Cerebellar nuclear complex (tissue), 1 donor: Measurements from ENCODE around the gene TIGD4.

Experiments used
- DNase-seq, 2 experiments: peaks; one replicate each; lab custom pipeline; 2025; lab: John Stamatoyannopoulos, UW

The TIGD4 gene

DNA sequence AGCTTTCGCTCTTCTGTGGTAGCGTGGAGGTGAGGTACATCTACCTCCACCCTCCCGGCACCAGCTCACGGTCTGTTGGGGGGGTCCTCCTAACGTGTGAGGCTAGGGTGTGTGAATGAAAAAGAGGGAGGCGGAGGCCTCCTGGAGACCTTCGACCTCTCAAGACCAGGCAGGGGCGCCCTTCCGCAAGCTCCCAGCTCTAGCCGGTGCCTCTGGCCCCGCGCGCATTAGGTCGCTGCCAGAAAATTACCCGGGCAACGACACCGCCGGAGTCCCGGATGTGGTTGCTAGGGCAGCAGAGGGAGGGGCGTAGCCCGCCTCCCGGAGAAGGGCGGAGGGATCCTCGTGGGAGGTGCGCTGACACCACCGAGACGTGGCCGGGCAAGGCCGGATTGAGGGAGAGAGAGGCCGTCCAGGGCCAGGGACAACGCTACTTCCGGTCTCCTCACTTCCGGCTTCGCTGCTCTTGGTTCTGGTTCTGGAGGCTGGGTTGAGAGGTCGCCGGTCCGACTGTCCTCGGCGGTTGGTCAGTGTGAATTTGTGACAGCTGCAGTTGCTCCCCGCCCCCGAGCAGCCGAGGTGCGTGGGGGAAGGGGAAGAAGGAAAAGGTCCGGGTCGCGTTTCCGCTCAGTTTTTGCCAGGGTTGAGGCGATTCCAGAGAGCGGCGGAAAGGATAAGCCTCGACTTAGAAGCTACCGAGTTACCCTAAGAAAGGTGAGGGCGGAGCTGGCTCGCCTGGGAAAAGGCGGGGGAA is at the start of gene TIGD4, which contains the start of gene ARFIP1:
Gene TIGD4 (minus strand): TSS at position 218 of the 754 bp plus-strand sequence. CDS start 8,726 bp downstream, outside the sequence.
Gene ARFIP1 (plus strand): TSS at position 442 of the 754 bp plus-strand sequence. CDS start 49,680 bp downstream, outside the sequence.
- DNase-seq, result peak; percentile 96 to 97

DNA sequence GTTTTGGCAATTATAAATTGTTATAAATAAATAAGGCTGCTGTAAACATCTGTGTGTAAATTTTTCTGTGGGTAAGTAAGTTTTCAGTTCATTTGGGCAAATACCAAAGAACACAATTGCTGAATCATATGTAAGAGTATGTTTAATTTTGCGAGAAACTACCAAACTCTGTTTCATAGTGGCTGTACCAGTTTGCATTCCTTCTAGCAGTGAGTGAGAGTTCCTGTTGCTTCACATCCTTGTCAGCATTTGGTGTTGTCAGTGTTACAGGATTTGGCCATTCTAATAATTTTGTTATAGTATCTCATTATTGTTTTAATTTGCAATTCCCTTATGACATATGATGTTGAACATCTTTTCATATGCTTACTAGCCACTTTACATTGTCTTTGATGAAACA is 48.6 kb upstream of the TIGD4 start:
- no peak for DNase-seq

DNA sequence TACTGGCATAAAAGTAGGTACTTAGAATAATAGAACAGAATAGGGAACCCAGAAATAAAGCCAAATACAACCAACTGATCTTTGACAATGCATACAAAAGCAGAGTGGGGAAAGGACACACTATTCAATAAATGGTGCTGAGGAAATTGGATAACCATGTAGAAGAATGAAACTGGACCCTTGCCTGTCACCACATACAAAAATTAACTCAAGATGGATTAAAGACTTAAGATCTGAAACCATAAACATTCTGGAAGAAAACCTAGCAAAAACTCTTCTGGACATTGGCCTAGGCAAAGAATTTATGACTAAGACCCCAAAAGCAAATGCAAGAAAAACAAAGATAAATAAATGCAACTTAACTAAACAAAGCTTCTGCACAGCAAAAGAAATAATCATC is 45.8 kb upstream of the TIGD4 start:
- DNase-seq, result no peak

DNA sequence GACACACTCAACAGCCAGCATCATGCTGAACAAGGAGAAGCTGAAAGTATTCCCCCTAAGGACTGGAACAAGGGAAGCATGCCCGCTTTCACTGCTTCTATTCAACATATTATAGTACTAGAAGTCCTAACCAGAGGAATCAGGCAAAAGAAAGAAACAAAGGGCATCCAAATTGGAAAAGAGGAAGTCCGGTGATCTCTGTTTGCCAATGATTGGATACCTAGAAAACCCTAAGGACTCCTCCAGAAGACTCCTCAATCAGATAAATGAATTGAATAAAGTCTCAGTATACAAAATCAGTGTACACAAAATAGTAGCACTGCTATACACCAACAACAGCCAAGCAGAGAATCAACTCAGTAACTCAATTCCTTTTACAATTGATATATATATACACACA is 45.0 kb upstream of the TIGD4 start:
- no peak for DNase-seq

DNA sequence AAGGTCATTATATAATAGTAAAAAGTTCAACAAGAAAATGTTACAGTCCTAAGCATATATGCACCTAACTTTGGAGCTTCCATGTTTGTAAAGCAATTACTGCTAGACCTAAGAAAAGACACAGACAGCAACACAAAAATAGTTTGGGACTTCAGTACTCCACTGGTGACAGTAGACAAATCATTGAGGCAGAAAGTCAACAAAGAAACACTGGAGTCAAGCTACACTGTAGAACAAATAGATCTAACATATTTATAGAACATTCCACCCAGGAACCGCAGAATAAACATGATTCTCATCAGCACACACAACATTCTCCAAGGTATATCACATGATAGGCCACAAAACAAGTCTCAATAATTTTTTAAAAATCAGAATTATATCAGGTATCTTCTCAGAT is 42.8 kb upstream of the TIGD4 start:
- no peak for DNase-seq

DNA sequence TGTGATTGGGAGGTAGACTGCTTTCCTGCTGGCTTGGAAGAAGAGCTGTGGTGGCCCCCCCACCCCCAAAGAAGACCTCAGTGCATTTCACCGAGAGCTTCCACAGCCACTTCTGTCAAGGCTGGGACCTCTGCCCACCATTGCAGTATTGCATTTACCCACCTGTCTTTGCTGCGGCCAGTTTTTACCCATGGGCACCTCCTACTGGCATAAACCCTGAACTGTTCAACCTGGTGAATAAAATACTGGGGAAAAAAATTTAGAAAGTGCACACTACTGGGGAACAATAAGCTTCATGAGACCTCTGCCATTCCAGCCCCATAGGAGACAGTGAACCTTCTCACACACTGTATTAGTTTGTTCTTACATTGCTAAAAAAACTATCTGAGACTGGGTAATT is 40.5 kb upstream of the TIGD4 start:
- no peak for DNase-seq

DNA sequence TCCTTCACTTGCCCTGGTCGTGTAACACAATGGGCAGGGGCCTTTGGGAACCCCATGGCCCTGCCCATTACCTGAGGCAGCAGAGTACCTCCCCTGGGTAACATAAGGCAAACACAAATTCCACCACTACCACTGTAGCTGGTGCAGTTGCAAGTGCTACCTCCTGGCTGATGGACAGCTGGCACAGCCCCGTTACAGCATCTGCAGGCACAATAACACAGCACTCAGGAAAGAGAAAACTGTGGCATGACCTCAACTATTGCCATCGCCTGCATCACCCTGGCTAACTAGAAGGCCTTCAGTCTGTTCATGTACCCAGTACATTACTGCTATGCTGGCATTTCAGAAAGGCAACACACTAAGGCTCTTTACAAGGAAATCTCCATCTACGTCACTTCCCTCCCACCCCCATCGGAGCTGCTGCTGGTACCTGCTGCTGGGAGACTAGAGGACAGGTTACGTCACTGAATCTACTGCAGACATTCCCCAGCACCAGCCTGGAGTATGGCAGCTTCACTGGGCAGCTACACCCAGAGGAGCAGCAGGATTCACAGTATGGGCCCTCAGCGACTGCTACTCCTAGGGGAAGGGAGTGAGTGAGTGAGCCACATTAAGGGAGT is 39.6 kb upstream of the TIGD4 start:
- DNase-seq, result no peak

DNA sequence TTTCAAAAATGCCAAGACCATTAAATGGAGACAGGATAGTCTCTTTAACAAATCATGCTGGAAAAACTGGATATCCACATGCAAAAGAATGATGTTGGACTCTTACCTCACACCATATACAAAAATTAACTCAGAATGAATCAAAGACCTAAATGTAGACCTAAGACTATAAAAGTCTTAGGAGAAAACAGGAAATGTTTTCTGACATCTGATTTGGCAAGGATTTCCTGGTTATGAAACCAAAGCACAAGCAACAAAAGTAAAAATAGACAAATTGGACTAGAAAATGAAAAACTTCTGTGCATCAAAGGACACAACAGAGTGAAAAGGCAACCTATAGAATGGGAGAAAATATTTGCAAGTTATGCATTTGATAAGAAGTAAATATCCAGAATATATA is 37.8 kb upstream of the TIGD4 start:
- DNase-seq, result no peak

DNA sequence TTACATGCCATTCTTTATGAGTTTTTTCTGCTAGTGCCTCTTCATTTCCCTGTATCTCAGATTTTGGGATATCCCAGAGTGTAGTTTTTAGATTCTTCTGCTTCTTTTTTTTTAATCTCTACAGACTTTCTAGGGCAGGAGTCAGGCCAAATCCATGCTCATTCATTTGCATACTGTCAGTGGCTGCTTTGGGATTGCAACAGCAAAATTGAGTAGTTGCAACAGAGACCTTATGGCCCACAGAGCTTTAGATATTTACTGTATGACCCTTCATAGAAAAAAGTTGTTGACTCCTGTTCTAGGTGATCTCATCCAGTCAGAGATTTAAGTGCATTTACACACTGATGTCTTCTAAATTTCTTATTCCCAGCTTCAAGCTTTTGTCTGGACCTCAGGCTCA is 35.5 kb upstream of the TIGD4 start:
- DNase-seq, result no peak

DNA sequence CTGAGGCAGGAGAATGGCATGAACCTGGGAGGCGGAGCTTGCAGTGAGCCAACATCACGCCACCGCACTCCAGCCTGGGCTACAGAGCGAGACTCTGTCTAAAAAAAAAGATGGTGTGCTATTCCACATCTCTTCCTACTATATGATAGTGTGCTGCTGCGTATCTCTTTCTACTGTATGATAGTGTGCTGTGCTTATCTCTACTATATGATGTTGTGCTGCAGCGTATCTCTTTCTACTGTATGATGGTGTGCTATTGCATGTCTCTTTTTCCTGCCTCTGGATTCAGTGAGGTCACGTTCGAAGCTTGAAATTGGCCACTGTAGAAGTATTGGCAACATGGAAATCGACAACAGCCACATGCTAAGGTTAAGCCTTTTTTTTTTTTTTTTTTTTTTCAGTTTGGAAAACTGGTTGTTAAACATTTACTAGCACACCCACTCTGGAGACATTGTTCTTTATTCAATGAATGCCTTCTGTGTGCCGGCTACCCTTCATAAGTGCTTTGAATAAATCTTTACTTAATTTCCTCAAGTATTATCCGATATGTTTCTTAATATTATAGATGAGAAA is 31.3 kb upstream of the TIGD4 start:
- DNase-seq, result no peak

DNA sequence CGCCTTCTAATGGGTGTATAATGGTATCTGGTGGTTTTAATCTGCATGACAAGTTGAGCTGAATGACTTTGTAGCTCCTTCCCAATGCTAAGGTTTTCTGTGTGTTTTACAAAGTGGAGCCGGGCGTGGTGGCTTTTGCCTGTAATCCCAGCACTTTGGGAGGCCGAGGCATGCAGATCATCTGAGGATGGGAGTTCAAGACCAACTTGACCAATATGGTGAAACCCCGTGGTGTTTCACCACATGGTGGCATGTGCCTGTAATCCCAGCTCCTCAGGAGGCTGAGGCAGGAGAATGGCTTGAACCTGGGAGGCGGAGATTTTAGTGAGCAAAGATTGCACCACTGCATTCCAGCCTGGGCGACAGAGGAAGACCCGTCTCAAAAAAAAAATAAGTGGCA is 29.1 kb upstream of the TIGD4 start:
- no peak for DNase-seq

DNA sequence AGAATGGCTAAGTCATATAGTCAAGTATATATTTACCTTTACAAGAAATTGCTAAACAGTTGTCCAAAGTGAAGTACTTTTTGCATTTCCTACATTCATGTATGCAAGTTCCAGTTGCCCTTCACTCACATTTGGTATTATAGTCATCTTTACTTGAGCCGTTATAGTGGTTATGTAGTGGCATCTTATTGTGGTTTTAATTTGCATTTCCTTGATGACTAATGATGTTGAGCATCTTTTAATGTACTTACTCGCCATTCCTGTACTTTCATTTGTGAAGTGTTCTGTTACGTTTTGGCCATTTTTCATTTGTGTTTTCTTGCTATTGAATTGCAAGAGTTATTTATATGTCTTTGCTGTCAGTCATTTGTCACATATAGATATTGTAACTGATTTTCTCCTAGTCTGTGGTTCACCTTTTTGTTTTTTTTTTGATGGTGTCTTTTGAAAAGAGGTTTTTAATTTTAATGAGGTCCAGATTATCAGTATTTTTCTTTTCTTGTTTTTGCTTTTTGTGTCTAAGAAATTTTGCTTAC is 27.8 kb upstream of the TIGD4 start:
- DNase-seq, result no peak

DNA sequence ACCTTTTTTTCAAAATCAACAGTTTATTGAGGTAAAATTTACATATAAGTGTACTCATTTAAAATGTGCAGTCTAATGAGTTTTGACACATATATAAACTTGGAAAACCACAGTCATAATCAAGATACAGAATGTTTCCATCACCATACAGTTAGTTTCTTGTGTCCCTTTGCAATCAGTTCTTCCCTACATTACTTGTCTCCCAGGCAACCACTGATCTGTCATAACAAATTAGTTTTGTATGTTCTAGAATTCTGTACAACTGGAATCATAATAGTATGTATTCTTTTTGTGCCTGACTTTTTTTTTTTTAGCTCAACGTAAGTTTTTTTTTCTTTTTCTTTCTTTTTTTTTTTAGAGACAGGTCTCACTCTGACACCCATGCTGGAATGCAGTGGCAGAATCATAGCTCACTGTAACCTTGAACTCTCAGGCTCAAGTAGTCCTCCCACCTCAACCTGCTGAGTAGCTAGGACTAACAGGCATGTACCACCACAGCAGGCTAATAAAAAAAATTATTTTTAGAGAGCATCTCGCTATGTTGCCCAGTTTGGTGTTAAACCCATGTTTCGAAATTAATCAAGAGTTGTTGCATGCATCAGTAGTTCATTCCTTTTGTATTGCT is 27.1 kb upstream of the TIGD4 start:
- no peak for DNase-seq

DNA sequence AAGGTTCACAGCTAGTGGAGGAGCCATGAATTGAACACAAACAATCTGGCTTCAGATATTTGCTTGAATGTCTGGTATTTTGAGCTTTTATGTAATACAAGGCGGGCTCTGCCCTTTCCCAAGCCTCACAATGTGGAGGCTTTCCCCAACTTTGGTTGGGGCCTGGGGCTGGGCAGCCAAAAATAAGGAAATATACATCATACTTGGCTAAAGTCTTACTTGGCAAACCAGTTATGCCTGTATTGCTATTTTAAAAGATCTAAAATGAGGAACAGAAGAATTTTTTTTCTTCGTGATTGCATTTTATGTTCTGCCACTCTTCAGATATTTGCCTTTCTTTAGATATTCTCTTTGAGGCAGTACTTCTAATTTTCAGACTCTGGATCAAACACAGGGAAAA is 26.3 kb upstream of the TIGD4 start:
- DNase-seq, result no peak

DNA sequence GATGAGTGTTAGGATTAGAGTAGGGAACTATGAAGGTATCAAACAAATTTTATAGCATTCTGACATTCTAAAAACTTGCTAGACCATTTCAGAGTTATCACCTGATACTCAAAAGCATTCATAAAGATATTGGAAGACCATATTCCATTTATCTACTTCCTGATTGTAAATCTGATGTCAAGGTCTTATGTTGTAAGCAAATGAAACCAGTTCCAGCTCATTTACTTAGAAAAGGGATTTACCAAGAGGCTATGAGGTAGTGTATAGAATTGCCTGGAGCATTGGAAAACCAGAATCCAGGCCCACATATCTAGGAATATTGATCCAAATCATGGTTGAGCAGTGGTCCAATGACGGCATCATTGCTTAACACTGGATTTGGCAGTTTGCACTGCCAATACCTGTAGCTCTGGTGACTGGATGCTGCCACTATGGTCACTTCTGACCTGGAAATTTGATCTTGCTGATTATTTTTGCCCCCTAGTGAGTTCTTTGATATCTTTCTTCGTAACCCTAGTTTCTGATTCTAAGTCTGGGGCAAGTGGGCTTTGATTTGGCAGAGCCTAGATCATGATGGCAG is 25.6 kb upstream of the TIGD4 start:
- no peak for DNase-seq

DNA sequence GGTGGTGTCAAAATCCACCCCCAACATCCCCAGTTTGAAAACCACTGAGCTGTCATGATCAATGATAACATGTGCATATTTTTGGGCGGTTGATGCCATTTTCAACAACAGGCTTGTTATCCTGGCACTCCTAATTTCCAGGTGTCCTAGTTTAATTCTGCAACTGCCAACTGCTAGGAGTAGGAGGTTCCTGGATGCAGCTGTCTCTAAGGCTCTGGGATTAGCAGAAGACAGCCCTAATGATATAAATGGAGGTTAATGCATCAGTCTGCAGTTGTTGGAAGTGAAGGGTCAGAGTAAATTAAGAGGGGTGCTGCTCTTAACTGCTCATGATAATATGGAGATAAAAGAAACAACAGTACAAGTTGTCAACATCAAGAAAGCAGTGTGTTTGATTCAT is 24.0 kb upstream of the TIGD4 start:
- no peak for DNase-seq

DNA sequence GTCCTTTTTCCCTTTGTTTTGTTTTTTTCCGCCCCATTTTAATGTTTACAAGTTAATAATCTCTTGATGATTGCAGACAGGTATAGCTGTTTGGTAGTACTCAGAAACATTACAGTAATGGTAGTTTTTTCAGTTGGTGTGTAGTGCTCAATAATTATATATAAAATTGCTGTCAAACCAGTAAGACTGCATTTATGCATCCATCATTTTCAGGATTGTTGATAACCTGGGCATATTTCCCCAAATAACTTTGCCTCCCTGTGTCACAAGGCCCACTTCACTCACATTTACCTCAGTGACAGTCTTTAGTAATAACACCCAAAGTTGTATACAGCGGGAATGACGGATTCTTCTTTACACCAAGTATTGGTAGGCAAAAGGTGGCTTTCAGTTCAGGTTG is 16.4 kb upstream of the TIGD4 start:
- no peak for DNase-seq

DNA sequence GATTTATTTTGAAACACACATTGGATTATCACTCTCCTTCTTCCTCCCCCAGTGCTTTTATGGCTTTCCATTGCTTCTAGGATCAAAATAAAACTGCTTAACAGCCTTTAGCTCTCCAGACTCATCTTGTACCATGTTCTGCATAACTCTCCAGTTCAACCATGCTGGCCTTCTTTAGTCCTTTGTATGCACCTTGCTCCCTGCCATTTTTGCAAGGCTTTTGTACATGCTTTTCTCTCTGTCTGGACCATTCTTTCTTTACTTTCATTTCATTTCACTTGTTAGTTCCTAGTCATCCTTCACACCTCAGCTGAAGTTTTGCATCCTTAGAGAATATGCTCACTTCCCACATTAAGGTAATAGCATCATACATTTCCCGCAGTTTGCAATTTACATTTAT is 7.1 kb upstream of the TIGD4 start:
- DNase-seq, result no peak

DNA sequence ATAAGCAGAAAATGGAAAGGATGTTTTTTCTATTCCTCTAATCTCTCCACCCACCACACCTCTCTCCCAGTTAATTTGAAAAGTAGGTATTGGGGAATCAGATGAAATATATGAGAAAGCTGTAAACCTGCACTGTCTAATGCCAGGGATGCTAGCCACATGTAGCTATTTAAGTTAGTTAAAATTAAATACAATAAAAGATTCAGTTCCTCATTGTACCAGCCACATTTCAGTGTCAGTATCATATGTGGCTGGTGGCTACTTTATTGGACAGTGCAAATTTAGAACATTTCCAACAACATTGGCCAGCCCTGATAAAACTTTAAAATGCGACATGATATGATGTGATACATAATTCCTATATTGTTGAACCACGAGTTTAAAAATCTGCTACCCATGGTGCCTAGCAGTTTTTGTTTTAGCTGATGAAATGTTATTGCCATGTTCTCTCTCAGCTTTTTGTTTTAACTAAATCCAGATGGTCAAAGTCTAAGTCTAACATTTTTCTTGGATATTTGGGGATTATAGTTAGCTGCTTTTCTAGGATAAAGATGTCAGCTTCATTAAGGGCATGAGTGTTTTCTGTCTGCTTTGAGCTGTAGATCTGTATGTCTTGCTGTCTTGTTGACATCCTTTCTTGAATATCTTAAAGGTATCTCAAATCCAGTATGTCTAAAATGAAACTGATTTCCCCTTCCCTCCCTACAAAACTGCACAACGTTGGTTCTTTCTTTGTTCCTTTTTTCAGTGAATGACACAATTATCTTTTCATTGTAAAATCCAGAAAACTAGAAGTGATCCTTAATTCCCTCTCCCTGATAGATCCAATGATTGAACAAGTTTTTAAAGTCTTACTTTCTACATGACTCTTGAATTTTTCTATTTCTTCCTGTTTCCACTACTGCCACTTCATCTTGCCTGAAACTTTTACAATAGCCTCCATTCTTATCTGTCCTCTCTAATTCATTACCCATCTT is 6.4 kb upstream of the TIGD4 start:
- DNase-seq, result no peak

DNA sequence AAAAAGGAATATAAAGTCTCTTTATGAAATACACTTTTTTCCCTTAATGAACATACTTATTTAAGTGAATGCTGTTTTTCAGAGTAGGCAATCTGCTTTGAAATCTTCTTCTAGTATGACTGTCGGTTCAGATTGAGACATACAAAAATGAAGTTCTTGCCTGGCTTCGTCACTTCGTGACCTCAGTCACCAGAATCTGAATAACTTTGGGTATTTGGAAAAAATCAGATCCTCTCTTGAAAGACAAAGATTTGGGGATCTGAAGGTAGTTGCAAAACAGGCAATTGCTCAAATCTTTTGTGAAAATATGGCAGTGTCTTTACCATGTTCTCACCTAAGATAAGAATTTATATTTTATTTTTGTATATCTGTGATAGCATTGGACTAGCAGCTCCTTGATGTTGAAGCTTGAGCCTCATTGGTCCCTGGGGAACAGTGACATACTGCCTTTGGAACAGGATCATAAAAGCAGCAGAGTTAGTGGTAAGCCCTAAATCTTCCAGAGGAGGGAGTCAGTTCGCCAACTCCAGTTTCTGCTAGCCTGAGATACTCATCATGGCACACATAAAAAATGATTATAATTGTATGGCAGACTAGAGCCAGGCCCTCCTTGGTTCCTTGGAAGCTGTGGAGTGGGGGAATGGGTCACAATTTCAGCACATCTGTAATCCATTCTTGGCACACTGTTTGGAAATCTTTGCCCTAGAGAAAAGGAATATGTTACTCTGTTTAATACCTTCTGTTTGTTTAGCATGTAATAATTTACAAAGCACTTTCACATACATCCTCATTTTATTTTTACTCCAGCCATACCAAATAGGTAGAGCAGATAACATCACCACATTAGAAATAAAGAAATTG is 5.2 kb upstream of the TIGD4 start:
- DNase-seq, result no peak
